DND-41 (cell line): ENCODE data around the gene SKIL.

ENCODE experiments used
- CTCF ChIP-seq: IDR thresholded peaks from 2 replicates; pipeline ENCODE4 v1.5.1; 2012; ENCODE audit warnings: borderline replicate concordance, low read length, moderate library complexity, mild to moderate bottlenecking; ENCODE audit not compliant: poor library complexity, severe bottlenecking; ENCODE audit errors: extremely low read depth
- EZH2 ChIP-seq: IDR thresholded peaks from 3 replicates; pipeline ENCODE4 v1.6.1; 2012; ENCODE audit warnings: borderline replicate concordance, low read depth, mild to moderate bottlenecking, moderate library complexity, low read length, inconsistent platforms; ENCODE audit not compliant: severe bottlenecking

GRCh38 chr3:170317954-170318353, 39.6 kb upstream of the SKIL start:
- no peak for TF ChIP-seq CTCF
- no peak for TF ChIP-seq EZH2
